Neural crest cell (in vitro differentiated cells): ENCODE results near the gene CCKAR. TPM values are rescaled to one million over a fixed set of nuclear protein-coding genes. Genes with fewer than 3 reads are reported as not detected.

Source experiments
- DNase-seq: peaks from one replicate; pipeline ENCODE4 v3.0.0; 2021; ENCODE audit warnings: low read depth, mixed read lengths, low spot score
- H3K27ac Mint-ChIP-seq: one replicate; pipeline ENCODE4 v1.8.0; 2021; ENCODE audit warnings: mild to moderate bottlenecking, mixed read lengths; ENCODE audit not compliant: unreplicated experiment
- H3K27me3 Mint-ChIP-seq: 2 replicates; pipeline ENCODE4 v1.8.0; 2021; ENCODE audit warnings: low read depth, mild to moderate bottlenecking, mixed read lengths
- H3K36me3 Mint-ChIP-seq: 2 replicates; pipeline ENCODE4 v1.8.0; 2021; ENCODE audit warnings: low read depth, mild to moderate bottlenecking, mixed read lengths
- H3K4me1 Mint-ChIP-seq: 2 replicates; pipeline ENCODE4 v1.8.0; 2021; ENCODE audit warnings: mixed read lengths
- H3K4me3 Mint-ChIP-seq: one replicate; pipeline ENCODE4 v1.8.0; 2021; ENCODE audit warnings: mild to moderate bottlenecking, mixed read lengths
- H3K9me3 Mint-ChIP-seq: 2 replicates; pipeline ENCODE4 v1.8.0; 2021; ENCODE audit warnings: mixed read lengths
- total RNA-seq: library from RNA; stranded (reverse); gene quantifications from 2 replicates; pipeline ENCODE4 v1.2.1, GENCODE V29; 2021
- TF ChIP-seq, protein P1 (sequence below): fragments of 200-600 bp; sonication (generic); conservative IDR thresholded peaks from 2 replicates; pipeline ENCODE4 v1.5.0; 2021; ENCODE audit warnings: antibody characterized with exemption, mild to moderate bottlenecking

Gene CCKAR
- total RNA-seq, 1 donor from 2014 or later = not detected

GRCh38 chr4:26478330-26478729 lies 12.0 kb downstream of the CCKAR start:
- H3K27ac Mint-ChIP-seq = no peak overlapping the region
- H3K27me3 Mint-ChIP-seq = no peaks in the 10 kb centered on the region
- DNase-seq = no peak
- peaks cover 21% of the 10 kb centered on the region for H3K4me1 Mint-ChIP-seq
- no peaks in the 10 kb centered on the region for H3K36me3 Mint-ChIP-seq
- TF ChIP-seq, protein P1, sequence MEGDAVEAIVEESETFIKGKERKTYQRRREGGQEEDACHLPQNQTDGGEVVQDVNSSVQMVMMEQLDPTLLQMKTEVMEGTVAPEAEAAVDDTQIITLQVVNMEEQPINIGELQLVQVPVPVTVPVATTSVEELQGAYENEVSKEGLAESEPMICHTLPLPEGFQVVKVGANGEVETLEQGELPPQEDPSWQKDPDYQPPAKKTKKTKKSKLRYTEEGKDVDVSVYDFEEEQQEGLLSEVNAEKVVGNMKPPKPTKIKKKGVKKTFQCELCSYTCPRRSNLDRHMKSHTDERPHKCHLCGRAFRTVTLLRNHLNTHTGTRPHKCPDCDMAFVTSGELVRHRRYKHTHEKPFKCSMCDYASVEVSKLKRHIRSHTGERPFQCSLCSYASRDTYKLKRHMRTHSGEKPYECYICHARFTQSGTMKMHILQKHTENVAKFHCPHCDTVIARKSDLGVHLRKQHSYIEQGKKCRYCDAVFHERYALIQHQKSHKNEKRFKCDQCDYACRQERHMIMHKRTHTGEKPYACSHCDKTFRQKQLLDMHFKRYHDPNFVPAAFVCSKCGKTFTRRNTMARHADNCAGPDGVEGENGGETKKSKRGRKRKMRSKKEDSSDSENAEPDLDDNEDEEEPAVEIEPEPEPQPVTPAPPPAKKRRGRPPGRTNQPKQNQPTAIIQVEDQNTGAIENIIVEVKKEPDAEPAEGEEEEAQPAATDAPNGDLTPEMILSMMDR = no peak
- no peak overlapping the region for H3K4me3 Mint-ChIP-seq
- H3K9me3 Mint-ChIP-seq = no peaks in the 10 kb centered on the region

DNA sequence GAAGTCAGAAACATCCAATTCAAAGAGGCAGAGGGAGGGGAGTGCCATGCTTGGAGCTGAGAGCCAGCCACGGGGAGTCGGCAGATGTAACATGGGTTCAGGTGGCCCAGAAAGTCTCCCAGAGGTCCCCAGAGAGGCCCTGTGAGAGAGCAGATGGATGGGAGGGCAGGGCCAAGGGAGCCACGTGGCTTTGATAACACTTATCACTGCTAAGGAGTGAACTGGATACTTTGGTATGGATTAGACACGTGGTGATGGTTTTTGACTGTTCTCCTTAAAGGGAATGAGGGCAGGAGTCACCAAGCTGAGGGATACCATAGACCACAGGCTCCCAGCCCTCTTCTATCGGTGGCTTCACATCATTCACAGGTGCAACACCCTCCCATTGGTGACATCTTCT lies 13.7 kb downstream of the CCKAR start:
- no peak for DNase-seq
- H3K27ac Mint-ChIP-seq = peak overlapping the region; percentile 12
- H3K4me3 Mint-ChIP-seq = no peak overlapping the region
- peaks cover 4% of the 10 kb centered on the region for H3K9me3 Mint-ChIP-seq
- TF ChIP-seq, protein P1 = no peak
- no peaks in the 10 kb centered on the region for H3K36me3 Mint-ChIP-seq
- peaks cover 11% of the 10 kb centered on the region for H3K4me1 Mint-ChIP-seq
- H3K27me3 Mint-ChIP-seq = no peaks in the 10 kb centered on the region

- no peaks in the 10 kb centered on the region for H3K36me3 Mint-ChIP-seq
- H3K4me3 Mint-ChIP-seq = no peak overlapping the region
- TF ChIP-seq, protein P1 = no peak
- no peaks in the 10 kb centered on the region for H3K27me3 Mint-ChIP-seq
- H3K4me1 Mint-ChIP-seq = peaks cover 11% of the 10 kb centered on the region
- H3K27ac Mint-ChIP-seq = no peak overlapping the region
- DNase-seq = no peak
- peaks cover 4% of the 10 kb centered on the region for H3K9me3 Mint-ChIP-seq
Observed at GRCh38 chr4:26475716-26476115, 14.6 kb downstream of the CCKAR start.

GRCh38 chr4:26474551-26474950 lies 15.7 kb downstream of the CCKAR start:
- DNase-seq = no peak
- no peak overlapping the region for H3K4me3 Mint-ChIP-seq
- H3K27me3 Mint-ChIP-seq = no peaks in the 10 kb centered on the region
- H3K4me1 Mint-ChIP-seq = peaks cover 8% of the 10 kb centered on the region
- peaks cover 4% of the 10 kb centered on the region for H3K9me3 Mint-ChIP-seq
- H3K36me3 Mint-ChIP-seq = no peaks in the 10 kb centered on the region
- no peak overlapping the region for H3K27ac Mint-ChIP-seq
- TF ChIP-seq, protein P1 = no peak

GRCh38 chr4:26473893-26474292 lies 16.4 kb downstream of the CCKAR start:
- Mint-ChIP-seq H3K36me3 (no peaks in the 10 kb centered on the region), H3K4me3 (no peak overlapping the region), H3K9me3 (peaks cover 4% of the 10 kb centered on the region), H3K4me1 (peaks cover 5% of the 10 kb centered on the region), H3K27ac (no peak overlapping the region), H3K27me3 (no peaks in the 10 kb centered on the region)
- no peak for DNase-seq
- TF ChIP-seq, protein P1 = no peak

- H3K27ac Mint-ChIP-seq = no peak overlapping the region
- H3K9me3 Mint-ChIP-seq = peaks cover 4% of the 10 kb centered on the region
- no peaks in the 10 kb centered on the region for H3K4me1 Mint-ChIP-seq
- TF ChIP-seq, protein P1 = no peak
- H3K36me3 Mint-ChIP-seq = no peaks in the 10 kb centered on the region
- H3K4me3 Mint-ChIP-seq = no peak overlapping the region
- no peak for DNase-seq
- no peaks in the 10 kb centered on the region for H3K27me3 Mint-ChIP-seq
Observed at GRCh38 chr4:26471890-26472289, 18.4 kb downstream of the CCKAR start.
